HepG2 (cell line): ENCODE data around the gene SCO1. TPM values are rescaled to one million over a fixed set of nuclear protein-coding genes. Genes with fewer than 3 reads are reported as not detected.

Source experiments
- ATAC-seq: fragments of 200-7000 bp; cut with Tn5 transposase; 3 replicates; pipeline ENCODE4 v1.9.1; 2020; ENCODE audit warnings: mild to moderate bottlenecking, moderate library complexity
- BruUV-seq: library from RNA; stranded (reverse); fragments of 400-500 nt; replicated peaks from 2 replicates; lab custom pipeline; 2021; lab: Mats Ljungman, UMichigan
- CTCF ChIA-PET: fragments of 300-600 bp; formaldehyde crosslinking; extraction: SDS; loops from one replicate; lab custom pipeline; 2021; ENCODE audit warnings: low total read pairs, inconsistent platforms, low intra/inter-chr PET ratio; lab: Yijun Ruan, JAX
- POLR2A ChIA-PET: fragments of 350-600 bp; sonication (Branson Sonifier 250); formaldehyde crosslinking; loops from one replicate; lab custom pipeline; 2020; ENCODE audit warnings: antibody characterized with exemption, inconsistent platforms; lab: Yijun Ruan, JAX
- DNase-seq: peaks from one replicate; pipeline ENCODE4 v3.0.0-alpha.2; 2015; ENCODE audit warnings: low spot score
- FAIRE-seq: peaks from 3 replicates; lab custom pipeline; 2011; peaks lifted over from hg19 to GRCh38; lab: Jason Lieb, UNC
- H2AFZ ChIP-seq: one replicate; pipeline ENCODE4 v1.6.1; 2011; ENCODE audit warnings: low read length, inconsistent platforms
- H3K27ac ChIP-seq: fragments of 300-600 bp; 3 replicates; pipeline ENCODE4 v1.8.0; 2011; ENCODE audit warnings: mixed run types, mild to moderate bottlenecking, mixed read lengths, low read length, inconsistent platforms; ENCODE audit not compliant: insufficient read depth; ENCODE audit errors: extremely low read length
- H3K27me3 ChIP-seq, 2 experiments: fragments of 200-600 bp in 1 of 2; 2 replicates in 1 of 2; 3 replicates in 1 of 2; pipeline versions ENCODE4 v1.6.0 to v1.8.0; 2011; ENCODE audit warnings: low read length in 2 of 2, mild to moderate bottlenecking in 2 of 2, moderate library complexity in 2 of 2, inconsistent platforms in 1 of 2; ENCODE audit not compliant: insufficient read depth in 2 of 2, control insufficient read depth in 1 of 2
- H3K36me3 ChIP-seq, 2 experiments: fragments of 200-600 bp in 1 of 2; replicated peaks in 1 of 2; 2 replicates in 1 of 2; 3 replicates in 1 of 2; pipeline versions ENCODE4 v1.5.1 to v1.8.0; 2011; ENCODE audit warnings: low read length in 2 of 2, inconsistent platforms in 1 of 2; ENCODE audit not compliant: insufficient read depth in 2 of 2, control insufficient read depth in 1 of 2
- H3K4me1 ChIP-seq: 2 replicates; pipeline ENCODE4 v1.5.1; 2012; ENCODE audit warnings: low read length, inconsistent platforms; ENCODE audit not compliant: insufficient read depth
- H3K4me2 ChIP-seq: 2 replicates; pipeline ENCODE4 v1.6.0; 2011; ENCODE audit warnings: low read depth, low read length, inconsistent platforms
- H3K4me3 ChIP-seq, 3 experiments: fragments of 200-600 bp in 1 of 3; sonication (generic), shearing (Covaris generic) in 1 of 3; replicated peaks in 1 of 3; 2 replicates each; pipeline ENCODE4 v1.5.1; 2011 to 2016; ENCODE audit warnings: low read length in 3 of 3, inconsistent platforms in 2 of 3, low read depth in 2 of 3, mild to moderate bottlenecking in 2 of 3, control low read depth in 1 of 3, mixed read lengths in 1 of 3; ENCODE audit not compliant: insufficient read depth in 1 of 3
- H3K79me2 ChIP-seq: one replicate; pipeline ENCODE4 v1.6.1; 2011; ENCODE audit warnings: low read length, inconsistent platforms; ENCODE audit not compliant: insufficient read depth
- H3K9ac ChIP-seq: 2 replicates; pipeline ENCODE4 v1.6.0; 2011; ENCODE audit warnings: mild to moderate bottlenecking, low read depth, low read length, inconsistent platforms; ENCODE audit not compliant: insufficient read depth
- H3K9me3 ChIP-seq: 2 replicates; pipeline ENCODE4 v1.5.1; 2012; ENCODE audit warnings: mild to moderate bottlenecking, low read length
- H4K20me1 ChIP-seq: 2 replicates; pipeline ENCODE4 v1.6.0; 2011; ENCODE audit warnings: inconsistent platforms, mild to moderate bottlenecking, low read length, moderate library complexity; ENCODE audit not compliant: insufficient read depth
- CBFB ChIP-seq: sonication (generic); formaldehyde crosslinking; IDR thresholded peaks from 2 replicates; pipeline ENCODE4 v1.4.0; 2020; ENCODE audit warnings: missing genetic modification reagents
- FOXO1 ChIP-seq: sonication (generic); formaldehyde crosslinking; IDR thresholded peaks from 2 replicates; pipeline ENCODE4 v1.4.0; 2020; ENCODE audit warnings: missing genetic modification reagents
- FOXP1 ChIP-seq, 2 experiments: fragments of 450-650 bp in 1 of 2; IDR thresholded peaks; 2 replicates each; pipeline ENCODE4 v1.6.1; 2017 to 2018; ENCODE audit warnings: antibody characterized with exemption in 1 of 2
- GPBP1L1 ChIP-seq: sonication (generic); formaldehyde crosslinking; IDR thresholded peaks from 2 replicates; pipeline ENCODE4 v1.5.0; 2020; ENCODE audit warnings: mild to moderate bottlenecking, missing genetic modification reagents
- MAF1 ChIP-seq: sonication (generic); formaldehyde crosslinking; IDR thresholded peaks from 2 replicates; pipeline ENCODE4 v1.5.0; 2020; ENCODE audit warnings: missing genetic modification reagents, borderline replicate concordance
- MZF1 ChIP-seq: sonication (generic); formaldehyde crosslinking; IDR thresholded peaks from 2 replicates; pipeline ENCODE4 v1.8.1; 2023; ENCODE audit warnings: mild to moderate bottlenecking, missing genetic modification reagents, borderline replicate concordance
- SMC3 ChIP-seq: IDR thresholded peaks from 2 replicates; pipeline ENCODE4 v1.6.1; 2011; ENCODE audit warnings: low read length, improper control_type of control experiment
- THAP7 ChIP-seq: sonication (generic); formaldehyde crosslinking; IDR thresholded peaks from 2 replicates; pipeline ENCODE4 v1.8.1; 2023; ENCODE audit warnings: mild to moderate bottlenecking, missing genetic modification reagents
- ZBED4 ChIP-seq: sonication (generic); formaldehyde crosslinking; IDR thresholded peaks from 2 replicates; pipeline ENCODE4 v1.4.0; 2020; ENCODE audit warnings: missing genetic modification reagents, borderline replicate concordance
- ZC3H13 ChIP-seq: sonication (generic); formaldehyde crosslinking; IDR thresholded peaks from 2 replicates; pipeline ENCODE4 v1.8.1; 2023; ENCODE audit warnings: mild to moderate bottlenecking, missing genetic modification reagents, moderate library complexity
- ZNF768 ChIP-seq: sonication (generic); formaldehyde crosslinking; IDR thresholded peaks from 2 replicates; pipeline ENCODE4 v1.4.0; 2020; ENCODE audit warnings: missing genetic modification reagents
- WGBS: methylation state at CpG from one replicate; pipeline ENCODE4 v1.1.6; 2017; ENCODE audit warnings: low lambda C conversion rate; 5-methylcytosine and 5-hydroxymethylcytosine counted together
- in situ Hi-C: cut with HindIII; loops from 2 replicates; pipeline ENCODE4 v1.10.0; 2017; ENCODE audit warnings: low pct_unique_long_range_greater_than_20kb; ENCODE audit not compliant: extremely low pct_ligation_motif_present
- intact Hi-C: fragments of 100-400 bp; cut with micrococcal nuclease; formaldehyde crosslinking; loops from one replicate; pipeline ENCODE4 v1.10.0; 2022; ENCODE audit not compliant: unreplicated experiment
- polyA plus RNA-seq, 8 experiments: library from polyadenylated mRNA; depleted of rRNA in 3 of 8; stranded (reverse) in 7 of 8; unstranded in 1 of 8; fragments of >200 nt; fragmentation: Illumina TruSeq in 4 of 8; extraction: Trizol in 4 of 8; gene quantifications; 2 replicates each; pipeline versions ENCODE4 v1.2.1 to v1.2.3, GENCODE V29; 2011 to 2016; ENCODE audit warnings: low read depth in 4 of 8, missing spikeins in 1 of 8, mixed read lengths in 1 of 8; ENCODE audit not compliant: insufficient read depth in 1 of 8
- total RNA-seq, 5 experiments: library from RNA; depleted of rRNA; stranded (reverse); fragments of >200 nt; fragmentation: Illumina TruSeq; extraction: Trizol; gene quantifications; 2 replicates each; pipeline ENCODE4 v1.2.3, GENCODE V29; 2016; ENCODE audit warnings: low read depth in 1 of 5
- TF ChIP-seq, protein P1 (sequence below): sonication (generic); formaldehyde crosslinking; IDR thresholded peaks from 2 replicates; pipeline ENCODE4 v1.5.1; 2020; ENCODE audit warnings: mild to moderate bottlenecking, missing genetic modification reagents, moderate library complexity

The SCO1 gene
- total and polyA plus RNA-seq, 2 of the 13 experiments (the other 11 are each of a cell fraction or from before 2014, with no cell fraction given): 11.4 to 50.3 TPM

DNA sequence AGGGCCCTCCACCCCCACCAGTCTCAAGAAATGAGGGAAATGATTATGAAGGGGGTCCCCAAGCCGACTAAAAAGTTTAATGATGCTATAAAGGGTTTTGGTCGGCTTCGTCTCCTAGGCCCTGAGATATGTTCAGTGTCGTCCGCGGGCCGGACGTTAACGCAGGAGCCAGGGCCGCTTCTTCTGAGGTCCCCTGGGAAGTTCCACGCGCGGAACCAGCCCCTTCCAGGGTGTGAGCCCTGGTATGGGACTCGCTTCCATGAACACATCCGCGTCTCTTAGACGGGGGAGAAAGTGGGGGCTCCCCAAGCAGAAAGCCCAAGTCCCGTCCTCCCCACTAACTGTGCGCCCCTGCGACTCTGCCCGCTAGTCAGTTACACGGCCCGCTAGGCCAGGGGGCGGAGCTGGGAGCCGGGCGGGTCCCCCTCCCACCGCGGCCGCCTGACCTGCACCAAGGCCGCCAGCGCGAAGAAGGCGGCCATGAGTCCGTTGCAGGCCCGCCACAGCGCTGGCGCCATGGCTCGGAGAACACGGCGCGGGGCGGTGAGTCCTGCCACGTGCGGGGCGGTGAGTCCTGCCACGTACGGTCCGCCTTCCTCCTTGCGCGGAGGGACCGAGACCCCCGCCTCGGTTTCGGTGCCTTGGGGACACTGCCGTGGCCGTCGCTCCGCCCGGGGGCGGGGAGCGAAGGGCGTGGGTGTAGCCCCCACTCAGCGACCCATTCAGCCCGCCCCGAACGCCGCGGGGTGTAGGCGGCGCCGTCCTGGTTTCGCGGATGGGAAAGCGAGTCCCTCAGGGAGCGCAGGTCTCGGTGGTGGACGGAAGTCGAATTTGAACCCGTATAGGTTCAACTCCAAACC, 32.2 kb upstream of the SCO1 start, which contains the start of gene TMEM220:
TMEM220 (minus strand) TSS at position 690 of the 860 bp plus-strand sequence; CDS start at position 518, 172 bp downstream.
- H3K4me1 ChIP-seq: peaks cover 25% of the 10 kb centered on the region
- ATAC-seq (peak; percentile 90), DNase-seq (peak; percentile 26), FAIRE-seq (no peak)
- intact Hi-C loops (loop anchor here (5.0 kb wide), 1 partner anchor 32 kb away; the partner anchor contains the start of genes ADPRM and SCO1), in situ Hi-C loops (no loop called here)
- H3K79me2 ChIP-seq: no peaks in the 10 kb centered on the region
- ChIA-PET POLR2A (interaction anchor here (0.6 to 1.8 kb wide), 4 partner anchors 13 to 115 kb away, joined by 3 to 4 read pairs (median 3); partner anchors contain the start of genes ADPRM and SCO1), CTCF (no interaction called here)
- BruUV-seq: no TSS peak
- peak within 1 kb of the TSS; percentile 72 for H3K9ac ChIP-seq
- 9% methylated on average over 22 of the region's 79 CpGs for WGBS
- no peaks in the 10 kb centered on the region for H4K20me1 ChIP-seq
- peak within 1 kb of the TSS; percentile 40 for H2AFZ ChIP-seq
- no peaks in the 10 kb centered on the region for H3K9me3 ChIP-seq
- peaks cover 0 to 4% of the 10 kb centered on the region in 2 experiments; a peak in 1 of 5 replicates for H3K27me3 ChIP-seq
- no peaks in the 10 kb centered on the region for H3K36me3 ChIP-seq
- H3K4me2 ChIP-seq: peak within 1 kb of the TSS; percentile 68
- H3K4me3 ChIP-seq: peak within 1 kb of the TSS; percentile 57 to 77 (median 67)
- H3K27ac ChIP-seq: peak within 1 kb of the TSS; percentile 55
- TF ChIP-seq MZF1: no peak
- TF ChIP-seq ZBED4 (CRISPR knock-in tag): peak; percentile 70; the same call in 1 of the 2 replicates
- no peak for TF ChIP-seq GPBP1L1 (CRISPR knock-in tag)
- peak; percentile 77 for TF ChIP-seq FOXO1 (CRISPR knock-in tag)
- TF ChIP-seq, protein P1, sequence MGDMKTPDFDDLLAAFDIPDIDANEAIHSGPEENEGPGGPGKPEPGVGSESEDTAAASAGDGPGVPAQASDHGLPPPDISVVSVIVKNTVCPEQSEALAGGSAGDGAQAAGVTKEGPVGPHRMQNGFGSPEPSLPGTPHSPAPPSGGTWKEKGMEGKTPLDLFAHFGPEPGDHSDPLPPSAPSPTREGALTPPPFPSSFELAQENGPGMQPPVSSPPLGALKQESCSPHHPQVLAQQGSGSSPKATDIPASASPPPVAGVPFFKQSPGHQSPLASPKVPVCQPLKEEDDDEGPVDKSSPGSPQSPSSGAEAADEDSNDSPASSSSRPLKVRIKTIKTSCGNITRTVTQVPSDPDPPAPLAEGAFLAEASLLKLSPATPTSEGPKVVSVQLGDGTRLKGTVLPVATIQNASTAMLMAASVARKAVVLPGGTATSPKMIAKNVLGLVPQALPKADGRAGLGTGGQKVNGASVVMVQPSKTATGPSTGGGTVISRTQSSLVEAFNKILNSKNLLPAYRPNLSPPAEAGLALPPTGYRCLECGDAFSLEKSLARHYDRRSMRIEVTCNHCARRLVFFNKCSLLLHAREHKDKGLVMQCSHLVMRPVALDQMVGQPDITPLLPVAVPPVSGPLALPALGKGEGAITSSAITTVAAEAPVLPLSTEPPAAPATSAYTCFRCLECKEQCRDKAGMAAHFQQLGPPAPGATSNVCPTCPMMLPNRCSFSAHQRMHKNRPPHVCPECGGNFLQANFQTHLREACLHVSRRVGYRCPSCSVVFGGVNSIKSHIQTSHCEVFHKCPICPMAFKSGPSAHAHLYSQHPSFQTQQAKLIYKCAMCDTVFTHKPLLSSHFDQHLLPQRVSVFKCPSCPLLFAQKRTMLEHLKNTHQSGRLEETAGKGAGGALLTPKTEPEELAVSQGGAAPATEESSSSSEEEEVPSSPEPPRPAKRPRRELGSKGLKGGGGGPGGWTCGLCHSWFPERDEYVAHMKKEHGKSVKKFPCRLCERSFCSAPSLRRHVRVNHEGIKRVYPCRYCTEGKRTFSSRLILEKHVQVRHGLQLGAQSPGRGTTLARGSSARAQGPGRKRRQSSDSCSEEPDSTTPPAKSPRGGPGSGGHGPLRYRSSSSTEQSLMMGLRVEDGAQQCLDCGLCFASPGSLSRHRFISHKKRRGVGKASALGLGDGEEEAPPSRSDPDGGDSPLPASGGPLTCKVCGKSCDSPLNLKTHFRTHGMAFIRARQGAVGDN (CRISPR knock-in tag): peak; percentile 96
- TF ChIP-seq SMC3: no peak
- TF ChIP-seq THAP7 (CRISPR knock-in tag): no peak
- TF ChIP-seq ZC3H13 (CRISPR knock-in tag): peak; percentile 86
- no peak for TF ChIP-seq FOXP1 (IDR thresholded peaks at IDR 0.05)
- TF ChIP-seq FOXP1 (CRISPR knock-in tag; IDR thresholded peaks at IDR 0.05): no peak
- TF ChIP-seq MAF1 (CRISPR knock-in tag): 0 out of 2 replicates have a peak, but pooled peaks have one; percentile 75
- TF ChIP-seq CBFB: peak; percentile 69; the same call in 1 of the 2 replicates
- peak; percentile 55 for TF ChIP-seq ZNF768 (CRISPR knock-in tag)
